ENCODE measurements around the gene C1QL2. TPM values are rescaled to one million over a fixed set of nuclear protein-coding genes. Genes with fewer than 3 reads are reported as not detected.

The C1QL2 gene
- total and polyA plus RNA-seq, 4 donors, result 0.10 TPM; not detected in 3

DNA sequence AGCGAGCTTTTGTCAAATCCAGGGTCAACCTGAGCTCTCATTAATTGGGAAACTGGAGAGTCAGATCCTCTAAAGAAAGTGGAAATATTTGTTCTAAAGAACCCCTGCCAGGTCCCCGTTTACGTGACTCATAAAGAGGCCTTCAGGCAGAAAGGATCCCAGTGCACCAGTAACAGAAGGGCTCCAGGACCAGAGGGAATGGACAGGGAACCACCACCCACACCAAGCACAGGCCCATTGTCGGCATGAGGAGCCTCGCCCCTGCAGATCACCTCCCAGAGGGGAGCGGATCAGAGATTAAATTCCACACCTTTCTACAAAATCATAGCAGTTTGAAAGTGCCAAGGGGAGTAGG is 16.4 kb upstream of the C1QL2 start:
- Histone ChIP-seq H3K4me3 (ENCODE audit: low read length in 2 of 2) (no peak overlapping the region), H3K27ac (ENCODE audit: low read depth in 1 of 2, low read length in 2 of 2) (no peak overlapping the region), H3K9me3 (ENCODE audit: control insufficient read depth, low read length) (no peaks in the 10 kb centered on the region), H3K27me3 (ENCODE audit: control insufficient read depth in 1 of 2, insufficient read depth in 2 of 2, low read length in 1 of 2) (no peaks in the 10 kb centered on the region), H3K36me3 (ENCODE audit: control insufficient read depth in 1 of 2, insufficient read depth in 2 of 2, low read length in 1 of 2) (no peaks in the 10 kb centered on the region), H3K4me1 (ENCODE audit: control insufficient read depth in 1 of 2, insufficient read depth in 2 of 2, low read length in 2 of 2) (peaks cover 0 to 1% of the 10 kb centered on the region in 2 donors)
- ATAC-seq (ENCODE audit: low FRiP score) (no peak), DNase-seq (no peak)
- WGBS, 2 donors, result 72 to 78% methylated on average over 6 of the region's 6 CpGs
- intact Hi-C loops (cut with DNase I), result no loop called here

DNA sequence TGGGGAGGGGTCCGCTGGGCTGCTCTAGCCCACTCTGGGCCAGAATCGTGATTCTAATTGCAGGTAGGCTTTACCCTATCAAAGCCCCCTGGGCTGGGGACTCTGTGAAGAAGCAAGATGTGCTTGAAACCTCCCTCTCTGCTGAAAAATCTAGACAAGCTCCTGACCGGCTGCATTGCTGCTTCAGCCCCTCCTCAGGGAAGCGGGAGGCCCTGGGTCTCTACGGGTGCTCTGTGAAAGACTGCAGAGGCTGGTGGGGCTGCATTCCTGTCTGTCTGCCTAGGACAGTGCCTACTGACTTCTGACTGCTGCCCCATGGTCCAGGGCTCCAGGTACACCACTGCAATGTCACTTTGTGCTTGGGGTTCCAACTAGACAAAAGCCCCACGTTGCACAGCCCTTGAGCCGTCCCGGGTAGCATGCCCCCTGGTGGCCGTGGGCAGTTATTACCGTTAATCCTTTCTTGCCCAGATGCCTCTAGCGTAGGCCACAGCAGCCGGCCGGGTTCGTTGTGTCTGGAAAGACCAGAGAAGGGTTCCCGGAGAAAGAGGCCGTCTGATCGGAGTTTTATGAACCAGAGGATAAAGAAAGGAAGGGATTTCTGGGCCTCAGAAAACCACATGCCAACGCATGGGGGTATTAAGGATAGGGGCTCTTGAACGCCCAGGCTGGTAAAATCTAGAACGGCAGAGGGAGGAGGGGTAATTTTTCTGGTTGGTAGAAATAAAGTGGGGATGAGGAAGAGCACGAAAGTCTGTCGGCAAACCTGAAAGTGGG is 15.9 kb upstream of the C1QL2 start:
- intact Hi-C loops (cut with DNase I), result no loop called here
- no peak overlapping the region for H3K27ac ChIP-seq (ENCODE audit: low read depth in 1 of 2, low read length in 2 of 2)
- no peaks in the 10 kb centered on the region for H3K27me3 ChIP-seq (ENCODE audit: control insufficient read depth in 1 of 2, insufficient read depth in 2 of 2, low read length in 1 of 2)
- H3K4me3 ChIP-seq (ENCODE audit: low read length in 2 of 2), result no peak overlapping the region
- WGBS, 2 donors, result 62 to 65% methylated on average over 22 of the region's 22 CpGs
- H3K36me3 ChIP-seq (ENCODE audit: control insufficient read depth in 1 of 2, insufficient read depth in 2 of 2, low read length in 1 of 2), result no peaks in the 10 kb centered on the region
- H3K4me1 ChIP-seq (ENCODE audit: control insufficient read depth in 1 of 2, insufficient read depth in 2 of 2, low read length in 2 of 2), result peaks cover 0 to 1% of the 10 kb centered on the region in 2 donors
- no peaks in the 10 kb centered on the region for H3K9me3 ChIP-seq (ENCODE audit: control insufficient read depth, low read length)
- DNase-seq (no peak), ATAC-seq (ENCODE audit: low FRiP score) (no peak)

DNA sequence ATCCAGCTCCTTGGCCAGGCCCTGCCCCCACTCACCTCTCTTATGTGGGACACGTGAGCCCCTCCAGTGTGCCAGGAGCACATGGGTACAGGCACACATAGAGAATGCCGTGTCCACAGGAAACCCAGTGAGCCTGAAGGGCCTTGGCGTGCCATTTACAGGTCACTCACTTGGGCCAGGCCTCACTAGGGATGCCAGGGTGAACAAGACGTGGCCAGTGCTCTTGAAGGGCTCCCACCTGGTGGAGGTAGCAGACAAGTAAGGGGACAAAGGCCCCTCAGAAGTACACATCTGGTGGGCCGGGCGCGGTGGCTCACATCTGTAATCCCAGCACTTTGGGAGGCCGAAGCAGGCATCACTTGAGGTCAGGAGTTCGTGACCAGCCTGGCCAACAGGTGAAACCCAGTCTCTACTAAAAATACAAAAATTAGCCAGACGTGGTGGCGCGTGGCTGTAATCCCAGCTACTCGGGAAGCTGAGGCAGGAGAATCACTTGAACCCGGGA is 15.1 kb upstream of the C1QL2 start:
- intact Hi-C loops (cut with DNase I), result no loop called here
- no peak for ATAC-seq (ENCODE audit: low FRiP score)
- H3K4me1 ChIP-seq (ENCODE audit: control insufficient read depth in 1 of 2, insufficient read depth in 2 of 2, low read length in 2 of 2), result no peaks in the 10 kb centered on the region

DNA sequence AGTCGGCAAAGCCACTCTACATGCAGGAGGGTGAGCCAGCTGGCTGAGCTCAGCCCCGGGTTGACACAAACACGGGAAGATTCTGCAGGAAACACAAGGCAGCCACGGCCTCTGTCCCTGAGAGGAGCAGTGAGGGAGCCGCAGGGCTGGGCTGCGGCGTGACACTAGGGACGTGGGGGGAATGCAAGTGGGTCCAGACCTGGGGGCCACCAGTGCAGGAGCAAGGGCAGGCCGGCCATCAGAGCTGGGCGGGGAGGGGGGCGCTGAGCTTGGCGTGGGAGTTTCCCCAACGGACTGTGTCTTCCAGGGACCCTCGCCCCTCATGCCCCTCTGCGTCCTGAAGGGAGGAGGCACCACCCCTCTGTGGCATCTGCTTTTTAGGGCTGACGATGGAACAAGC is 12.0 kb upstream of the C1QL2 start:
- DNase-seq (no peak), ATAC-seq (ENCODE audit: low FRiP score) (no peak)
- Histone ChIP-seq H3K9me3 (ENCODE audit: control insufficient read depth, low read length) (no peaks in the 10 kb centered on the region), H3K36me3 (ENCODE audit: control insufficient read depth in 1 of 2, insufficient read depth in 2 of 2, low read length in 1 of 2) (no peaks in the 10 kb centered on the region), H3K27ac (ENCODE audit: low read depth in 1 of 2, low read length in 2 of 2) (no peak overlapping the region), H3K4me1 (ENCODE audit: control insufficient read depth in 1 of 2, insufficient read depth in 2 of 2, low read length in 2 of 2) (no peaks in the 10 kb centered on the region), H3K27me3 (ENCODE audit: control insufficient read depth in 1 of 2, insufficient read depth in 2 of 2, low read length in 1 of 2) (no peaks in the 10 kb centered on the region), H3K4me3 (ENCODE audit: low read length in 2 of 2) (no peak overlapping the region)
- intact Hi-C loops (cut with DNase I), result no loop called here
- WGBS, 2 donors, result 66 to 76% methylated on average over 15 to 16 of the region's 16 CpGs

More for the DNA sequence above, 15.1 kb upstream of the C1QL2 start:
- DNase-seq, result no peak
- Histone ChIP-seq H3K27ac (ENCODE audit: low read depth in 1 of 2, low read length in 2 of 2) (no peak overlapping the region), H3K4me3 (ENCODE audit: low read length in 2 of 2) (no peak overlapping the region), H3K27me3 (ENCODE audit: control insufficient read depth in 1 of 2, insufficient read depth in 2 of 2, low read length in 1 of 2) (no peaks in the 10 kb centered on the region), H3K9me3 (ENCODE audit: control insufficient read depth, low read length) (no peaks in the 10 kb centered on the region), H3K36me3 (ENCODE audit: control insufficient read depth in 1 of 2, insufficient read depth in 2 of 2, low read length in 1 of 2) (no peaks in the 10 kb centered on the region)
- WGBS, 2 donors, result 91% methylated on average over 14 of the region's 14 CpGs

DNA sequence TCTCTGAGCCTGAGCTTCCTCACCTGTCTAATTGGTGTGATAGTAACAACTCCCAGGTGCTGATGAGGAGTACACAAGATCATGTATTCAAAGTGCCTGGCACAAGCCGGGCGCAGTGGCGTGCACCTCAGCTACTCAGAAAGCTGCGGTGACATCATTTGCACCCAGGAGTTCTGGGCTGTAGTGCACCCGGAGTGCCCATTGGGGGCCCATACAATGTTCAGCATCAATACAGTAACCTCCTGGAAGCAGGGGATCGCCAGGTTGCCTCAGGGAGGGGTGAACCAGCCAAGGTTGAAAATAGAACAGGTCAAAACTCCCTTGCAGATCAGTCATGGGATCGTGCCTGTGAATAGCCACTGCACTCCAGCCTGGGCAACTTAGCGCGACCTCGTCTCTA is 11.2 kb upstream of the C1QL2 start:
- Histone ChIP-seq H3K27ac (ENCODE audit: low read depth in 1 of 2, low read length in 2 of 2) (no peak overlapping the region), H3K36me3 (ENCODE audit: control insufficient read depth in 1 of 2, insufficient read depth in 2 of 2, low read length in 1 of 2) (no peaks in the 10 kb centered on the region), H3K9me3 (ENCODE audit: control insufficient read depth, low read length) (no peaks in the 10 kb centered on the region), H3K27me3 (ENCODE audit: control insufficient read depth in 1 of 2, insufficient read depth in 2 of 2, low read length in 1 of 2) (no peaks in the 10 kb centered on the region), H3K4me1 (ENCODE audit: control insufficient read depth in 1 of 2, insufficient read depth in 2 of 2, low read length in 2 of 2) (no peaks in the 10 kb centered on the region), H3K4me3 (ENCODE audit: low read length in 2 of 2) (no peak overlapping the region)
- WGBS, 2 donors, result 81 to 82% methylated on average over 10 of the region's 10 CpGs
- ATAC-seq (ENCODE audit: low FRiP score), result no peak
- intact Hi-C loops (cut with DNase I), result no loop called here
- no peak for DNase-seq

DNA sequence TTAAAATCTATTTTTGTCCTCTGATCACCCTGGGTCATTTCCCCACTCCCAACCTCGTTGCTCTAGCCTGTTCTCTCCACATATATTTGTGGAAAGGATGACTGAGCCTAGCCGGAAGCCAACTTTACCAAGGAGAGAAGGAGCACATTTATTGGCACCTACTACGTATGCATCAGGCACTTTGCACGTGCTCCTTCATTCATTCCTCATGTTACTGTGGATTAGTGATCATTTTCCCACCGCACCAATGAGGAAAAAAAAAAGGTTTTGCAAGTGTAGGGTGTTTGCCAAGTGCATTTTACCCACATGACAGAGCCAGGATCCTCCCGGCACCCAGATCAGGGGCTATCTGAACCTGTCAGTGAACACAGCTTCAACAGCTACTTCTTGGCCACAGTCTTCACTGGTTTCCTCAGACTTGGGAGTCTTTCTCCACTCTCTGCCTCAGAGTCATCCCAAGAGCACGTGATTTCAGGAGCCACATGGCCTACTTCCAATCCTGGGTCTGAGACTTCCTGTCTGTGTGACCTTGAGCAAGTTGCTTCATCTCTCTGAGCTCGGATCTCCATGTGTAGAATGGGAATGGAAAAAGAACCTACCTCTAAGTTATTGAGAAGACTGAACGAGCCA is 1.9 kb upstream of the C1QL2 start:
- DNase-seq (no peak), ATAC-seq (ENCODE audit: low FRiP score) (no peak)
- intact Hi-C loops (cut with DNase I), result no loop called here
- 64 to 70% methylated on average over 9 of the region's 9 CpGs for WGBS, 2 donors
- Histone ChIP-seq H3K4me1 (ENCODE audit: control insufficient read depth in 1 of 2, insufficient read depth in 2 of 2, low read length in 2 of 2) (no peaks in the 10 kb centered on the region), H3K27ac (ENCODE audit: low read depth in 1 of 2, low read length in 2 of 2) (no peak overlapping the region), H3K9me3 (ENCODE audit: control insufficient read depth, low read length) (no peaks in the 10 kb centered on the region), H3K4me3 (ENCODE audit: low read length in 2 of 2) (no peak overlapping the region), H3K27me3 (ENCODE audit: control insufficient read depth in 1 of 2, insufficient read depth in 2 of 2, low read length in 1 of 2) (no peaks in the 10 kb centered on the region), H3K36me3 (ENCODE audit: control insufficient read depth in 1 of 2, insufficient read depth in 2 of 2, low read length in 1 of 2) (no peaks in the 10 kb centered on the region)

DNA sequence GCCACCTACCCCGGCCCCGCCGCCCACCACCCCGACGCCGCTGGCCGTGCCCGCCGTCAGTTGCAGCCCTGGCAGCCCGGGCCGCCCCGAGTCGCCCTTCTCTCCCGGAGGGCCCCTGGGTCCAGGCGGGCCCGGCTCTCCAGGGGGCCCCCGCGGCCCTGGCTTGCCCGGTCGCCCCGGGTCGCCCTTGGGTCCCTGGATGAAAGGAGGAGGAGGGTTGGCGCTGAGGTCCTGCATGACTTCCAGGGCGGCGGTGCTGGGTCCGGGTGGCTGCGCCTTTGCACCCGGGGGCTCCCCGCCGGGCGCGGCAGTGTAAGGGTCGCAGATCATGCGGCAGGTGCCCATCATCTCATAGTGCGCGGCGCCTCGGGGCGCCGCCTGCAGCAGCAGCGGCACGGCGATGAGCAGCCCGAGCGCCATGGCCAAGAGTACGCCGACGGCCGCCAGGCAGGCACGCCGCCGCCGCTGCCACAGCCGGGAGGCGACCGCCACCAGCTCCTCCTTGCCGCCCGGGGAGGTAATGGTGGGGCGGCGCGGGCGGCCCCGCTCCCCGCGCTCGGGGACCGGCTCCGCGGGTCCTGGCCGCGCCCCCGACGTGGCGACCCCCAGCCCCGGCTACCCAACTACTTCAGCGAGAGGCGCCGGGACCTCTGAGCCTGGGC is 570 bp downstream of the C1QL2 start:
- no peaks in the 10 kb centered on the region for H3K9me3 ChIP-seq (ENCODE audit: control insufficient read depth, low read length)
- H3K36me3 ChIP-seq (ENCODE audit: control insufficient read depth in 1 of 2, insufficient read depth in 2 of 2, low read length in 1 of 2), result no peaks in the 10 kb centered on the region
- 1 to 2% methylated on average over 49 to 78 of the region's 78 CpGs for WGBS, 2 donors
- no peak for ATAC-seq (ENCODE audit: low FRiP score)
- no peaks in the 10 kb centered on the region for H3K27me3 ChIP-seq (ENCODE audit: control insufficient read depth in 1 of 2, insufficient read depth in 2 of 2, low read length in 1 of 2)
- no peak overlapping the region for H3K4me3 ChIP-seq (ENCODE audit: low read length in 2 of 2)
- H3K4me1 ChIP-seq (ENCODE audit: control insufficient read depth in 1 of 2, insufficient read depth in 2 of 2, low read length in 2 of 2), result no peaks in the 10 kb centered on the region
- no peak overlapping the region for H3K27ac ChIP-seq (ENCODE audit: low read depth in 1 of 2, low read length in 2 of 2)
- intact Hi-C loops (cut with DNase I), result no loop called here
- DNase-seq, result no peak

DNA sequence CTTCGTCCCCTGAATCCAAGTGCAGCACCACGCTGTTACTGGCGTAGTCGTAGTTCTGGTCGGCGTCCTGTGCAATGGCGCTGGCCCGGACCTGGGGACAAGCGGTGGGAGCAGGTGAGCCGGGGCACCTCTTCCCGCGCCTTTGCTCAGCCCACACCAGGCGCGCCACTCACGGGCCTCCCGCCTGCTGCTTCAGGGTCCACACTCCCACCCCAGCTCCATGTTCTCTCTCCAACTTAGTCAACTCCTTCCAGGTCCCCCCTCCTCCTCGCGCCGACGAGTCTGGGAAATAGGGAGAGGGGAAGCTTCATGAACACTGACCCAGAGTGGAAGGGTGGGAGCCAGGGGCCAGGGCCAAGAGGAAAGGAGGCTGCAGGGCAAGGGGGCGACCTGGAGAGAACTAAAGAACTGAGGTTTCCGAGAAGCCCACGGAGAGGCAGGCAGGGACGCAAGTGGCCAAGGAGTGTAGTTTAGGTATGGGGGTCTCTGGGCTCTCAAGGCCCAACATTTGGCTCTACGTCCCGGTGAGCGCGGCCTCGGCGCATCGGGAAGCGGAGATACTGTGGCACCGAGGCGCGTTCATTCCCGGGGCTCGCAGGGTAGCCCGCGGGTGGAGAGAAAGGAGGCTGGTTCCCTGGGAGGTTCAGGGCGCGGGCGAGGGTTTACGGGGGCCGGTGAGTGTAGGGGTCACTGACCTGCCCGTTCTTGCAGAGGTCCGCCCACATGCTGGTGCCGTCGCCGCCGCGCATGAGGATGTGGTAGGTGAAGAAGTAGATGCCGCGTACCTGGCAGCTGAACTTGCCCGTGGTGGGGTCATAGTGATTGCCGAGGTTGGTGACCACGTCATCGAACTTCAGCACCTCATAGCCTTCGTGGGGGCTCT is 1.4 kb downstream of the C1QL2 start:
- H3K27me3 ChIP-seq (ENCODE audit: control insufficient read depth in 1 of 2, insufficient read depth in 2 of 2, low read length in 1 of 2), result no peaks in the 10 kb centered on the region
- H3K9me3 ChIP-seq (ENCODE audit: control insufficient read depth, low read length), result no peaks in the 10 kb centered on the region

More for the DNA sequence above, 1.4 kb downstream of the C1QL2 start:
- no peak for ATAC-seq (ENCODE audit: low FRiP score)
- Histone ChIP-seq H3K4me3 (ENCODE audit: low read length in 2 of 2) (no peak overlapping the region), H3K36me3 (ENCODE audit: control insufficient read depth in 1 of 2, insufficient read depth in 2 of 2, low read length in 1 of 2) (no peaks in the 10 kb centered on the region), H3K27ac (ENCODE audit: low read depth in 1 of 2, low read length in 2 of 2) (no peak overlapping the region), H3K4me1 (ENCODE audit: control insufficient read depth in 1 of 2, insufficient read depth in 2 of 2, low read length in 2 of 2) (no peaks in the 10 kb centered on the region)
- DNase-seq, result no peak
- WGBS, 2 donors, result 2% methylated on average over 56 to 58 of the region's 58 CpGs
- intact Hi-C loops (cut with DNase I), result no loop called here
